ENCODE data around the gene APOL3.
A peak's percentile ranks its signal among the peaks of the same experiment; 100 is the strongest.

APOL3 gene

GRCh38 chr22:36196254-36197064 lies 35.9 kb upstream of the APOL3 start:
- Histone ChIP-seq H3K9me3 (ENCODE audit: insufficient read depth, low read depth, low read length) (no peaks in the 10 kb centered on the region), H3K4me3 (ENCODE audit: low read length, poor library complexity, severe bottlenecking) (no peak overlapping the region)

GRCh38 chr22:36194971-36195370 lies 34.4 kb upstream of the APOL3 start:
- no peak overlapping the region for H2AFZ ChIP-seq (ENCODE audit: low read length)

More at GRCh38 chr22:36196254-36197064, 35.9 kb upstream of the APOL3 start:
- Histone ChIP-seq H3K79me2 (ENCODE audit: insufficient read depth, low read length) (no peaks in the 10 kb centered on the region), H4K20me1 (ENCODE audit: insufficient read depth, low read length, poor library complexity, severe bottlenecking) (no peaks in the 10 kb centered on the region), H3K4me2 (ENCODE audit: low read depth, low read length, poor library complexity, severe bottlenecking) (peak overlapping the region; percentile 67), H3K9ac (ENCODE audit: low read depth, low read length, poor library complexity, severe bottlenecking) (no peak overlapping the region), H3K4me1 (ENCODE audit: insufficient read depth, low read length, poor library complexity, severe bottlenecking) (peaks cover 20% of the 10 kb centered on the region), H3F3A (ENCODE audit: low read depth) (0 out of 2 replicates have a peak, but pooled peaks cover 4% of the 10 kb centered on the region), H3K27me3 (ENCODE audit: insufficient read depth, low read length, poor library complexity, severe bottlenecking) (no peaks in the 10 kb centered on the region), H3K9me2 (replicated peaks; ENCODE audit: low read depth, low read length) (no peaks in the 10 kb centered on the region), H3K36me3 (ENCODE audit: insufficient read depth, low read length) (no peaks in the 10 kb centered on the region), H2AFZ (ENCODE audit: low read length) (no peak overlapping the region)
- TF ChIP-seq CTCF (conservative IDR thresholded peaks at IDR 0.05; ENCODE audit: low read length) (no peak), EZH2phosphoT487 (IDR thresholded peaks at IDR 0.05; ENCODE audit: borderline replicate concordance) (no peak)

GRCh38 chr22:36194385-36194784 lies 33.8 kb upstream of the APOL3 start:
- no peak for TF ChIP-seq EZH2phosphoT487 (IDR thresholded peaks at IDR 0.05; ENCODE audit: borderline replicate concordance)
- no peak for TF ChIP-seq CTCF (conservative IDR thresholded peaks at IDR 0.05; ENCODE audit: low read length)
- H4K20me1 ChIP-seq (ENCODE audit: insufficient read depth, low read length, poor library complexity, severe bottlenecking), result no peaks in the 10 kb centered on the region
- no peaks in the 10 kb centered on the region for H3K9me3 ChIP-seq (ENCODE audit: insufficient read depth, low read depth, low read length)
- no peaks in the 10 kb centered on the region for H3K9me2 ChIP-seq (replicated peaks; ENCODE audit: low read depth, low read length)
- H3K36me3 ChIP-seq (ENCODE audit: insufficient read depth, low read length), result no peaks in the 10 kb centered on the region
- H3K4me2 ChIP-seq (ENCODE audit: low read depth, low read length, poor library complexity, severe bottlenecking), result no peak overlapping the region
- H3K4me3 ChIP-seq (ENCODE audit: low read length, poor library complexity, severe bottlenecking), result no peak overlapping the region
- H3K9ac ChIP-seq (ENCODE audit: low read depth, low read length, poor library complexity, severe bottlenecking), result no peak overlapping the region
- H3K4me1 ChIP-seq (ENCODE audit: insufficient read depth, low read length, poor library complexity, severe bottlenecking), result peaks cover 20% of the 10 kb centered on the region
- 0 out of 2 replicates have a peak, but pooled peaks cover 4% of the 10 kb centered on the region for H3F3A ChIP-seq (ENCODE audit: low read depth)
- H3K27me3 ChIP-seq (ENCODE audit: insufficient read depth, low read length, poor library complexity, severe bottlenecking), result no peaks in the 10 kb centered on the region
- H3K79me2 ChIP-seq (ENCODE audit: insufficient read depth, low read length), result no peaks in the 10 kb centered on the region
- H2AFZ ChIP-seq (ENCODE audit: low read length), result no peak overlapping the region

More at GRCh38 chr22:36194971-36195370, 34.4 kb upstream of the APOL3 start:
- peaks cover 20% of the 10 kb centered on the region for H3K4me1 ChIP-seq (ENCODE audit: insufficient read depth, low read length, poor library complexity, severe bottlenecking)
- H3K9me3 ChIP-seq (ENCODE audit: insufficient read depth, low read depth, low read length), result no peaks in the 10 kb centered on the region
- H3K9me2 ChIP-seq (replicated peaks; ENCODE audit: low read depth, low read length), result no peaks in the 10 kb centered on the region
- H4K20me1 ChIP-seq (ENCODE audit: insufficient read depth, low read length, poor library complexity, severe bottlenecking), result no peaks in the 10 kb centered on the region
- H3F3A ChIP-seq (ENCODE audit: low read depth), result 0 out of 2 replicates have a peak, but pooled peaks cover 4% of the 10 kb centered on the region
- H3K36me3 ChIP-seq (ENCODE audit: insufficient read depth, low read length), result no peaks in the 10 kb centered on the region
- H3K27me3 ChIP-seq (ENCODE audit: insufficient read depth, low read length, poor library complexity, severe bottlenecking), result no peaks in the 10 kb centered on the region
- H3K9ac ChIP-seq (ENCODE audit: low read depth, low read length, poor library complexity, severe bottlenecking), result no peak overlapping the region
- H3K79me2 ChIP-seq (ENCODE audit: insufficient read depth, low read length), result no peaks in the 10 kb centered on the region
- no peak overlapping the region for H3K4me2 ChIP-seq (ENCODE audit: low read depth, low read length, poor library complexity, severe bottlenecking)
- H3K4me3 ChIP-seq (ENCODE audit: low read length, poor library complexity, severe bottlenecking), result no peak overlapping the region
- peak; percentile 89 for TF ChIP-seq CTCF (conservative IDR thresholded peaks at IDR 0.05; ENCODE audit: low read length)
- TF ChIP-seq EZH2phosphoT487 (IDR thresholded peaks at IDR 0.05; ENCODE audit: borderline replicate concordance), result no peak
